GM12891 (cell line): ENCODE measurements around the gene SNX22.

Source experiments
- POLR2A ChIP-seq: IDR thresholded peaks from 2 replicates; pipeline ENCODE4 v1.6.1; 2011; ENCODE audit warnings: low read depth, low read length, control low read depth
- POLR2AphosphoS5 ChIP-seq: IDR thresholded peaks from 2 replicates; pipeline ENCODE4 v1.6.1; 2011; ENCODE audit warnings: low read depth, low read length, control low read depth
- TAF1 ChIP-seq: IDR thresholded peaks from 2 replicates; pipeline ENCODE4 v1.6.1; 2011; ENCODE audit warnings: low read depth, low read length, control low read depth

- TF ChIP-seq POLR2A (no peak), POLR2AphosphoS5 (no peak), TAF1 (no peak)
Measured at GRCh38 chr15:64138331-64138941, 13.1 kb upstream of the SNX22 start.
